Natural killer cell (primary cell): Measurements from ENCODE around the gene BICC1. TPM values are rescaled to one million over a fixed set of nuclear protein-coding genes. Genes with fewer than 3 reads are reported as not detected.

Experiments
- ATAC-seq, 3 donors: fragments of 150-1000 bp in 2 of 3; fragments of 200-7000 bp in 1 of 3; cut with Tn5 transposase; 1 replicate in 1 of 3; 2 replicates in 2 of 3; pipeline ENCODE4 v1.10.0; 2021; ENCODE audit warnings: mild to moderate bottlenecking in 2 of 3, moderate library complexity in 2 of 3
- DNase-seq, 2 donors: peaks; one replicate each; pipeline versions ENCODE4 v3.0.0 to v3.0.0-alpha.2; 2013 to 2021; ENCODE audit warnings: mixed read lengths in 1 of 2
- H3K27ac ChIP-seq: one replicate; pipeline ENCODE4 v1.5.1; 2013; ENCODE audit warnings: mild to moderate bottlenecking, low read length
- H3K27me3 ChIP-seq: one replicate; pipeline ENCODE4 v1.6.1; 2013; ENCODE audit warnings: low read length; ENCODE audit not compliant: control insufficient read depth, insufficient read depth
- H3K36me3 ChIP-seq: one replicate; pipeline ENCODE4 v1.6.1; 2013; ENCODE audit warnings: low read length; ENCODE audit not compliant: control insufficient read depth, insufficient read depth
- H3K4me1 ChIP-seq: one replicate; pipeline ENCODE4 v1.6.1; 2013; ENCODE audit warnings: low read length; ENCODE audit not compliant: control insufficient read depth, insufficient read depth
- H3K4me3 ChIP-seq: one replicate; pipeline ENCODE4 v1.5.1; 2013; ENCODE audit warnings: low read length
- H3K9me3 ChIP-seq: one replicate; pipeline ENCODE4 v1.6.1; 2013; ENCODE audit warnings: low read length; ENCODE audit not compliant: control insufficient read depth, insufficient read depth
- H3K27ac Mint-ChIP-seq, 2 donors: one replicate each; pipeline ENCODE4 v1.8.0; 2022; ENCODE audit warnings: mild to moderate bottlenecking in 2 of 2, mixed read lengths in 2 of 2, moderate library complexity in 1 of 2
- H3K27me3 Mint-ChIP-seq, 2 donors: one replicate each; pipeline ENCODE4 v1.8.0; 2022; ENCODE audit warnings: low read depth in 2 of 2, mixed read lengths in 2 of 2
- H3K36me3 Mint-ChIP-seq: one replicate; pipeline ENCODE4 v1.8.0; 2022; ENCODE audit warnings: mixed read lengths
- H3K4me1 Mint-ChIP-seq, 2 donors: one replicate each; pipeline ENCODE4 v1.8.0; 2022; ENCODE audit warnings: mixed read lengths in 2 of 2
- H3K4me3 Mint-ChIP-seq: one replicate; pipeline ENCODE4 v1.8.0; 2022; ENCODE audit warnings: mild to moderate bottlenecking, moderate library complexity, mixed read lengths
- H3K9me3 Mint-ChIP-seq, 2 donors: one replicate each; pipeline ENCODE4 v1.8.0; 2022; ENCODE audit warnings: mixed read lengths in 2 of 2
- CTCF ChIP-seq: fragments of 200-600 bp; IDR thresholded peaks from one replicate; pipeline ENCODE4 v1.8.0; 2022; ENCODE audit warnings: antibody characterized with exemption
- WGBS: methylation state at CpG from one replicate; pipeline ENCODE4 v1.1.7; 2013; ENCODE audit warnings: missing lambda C conversion rate; ENCODE audit not compliant: insufficient coverage; 5-methylcytosine and 5-hydroxymethylcytosine counted together
- intact Hi-C: fragments of 100-400 bp; cut with micrococcal nuclease; formaldehyde crosslinking; loops from one replicate; pipeline ENCODE4 v1.14.2; 2022
- total RNA-seq, 4 donors: library from RNA; stranded (reverse); fragments of 120-200 nt in 1 of 4; gene quantifications; one replicate each; pipeline versions ENCODE4 v1.2.3 to v1.2.4, GENCODE V29; 2013 to 2022

BICC1 gene
- total RNA-seq, 3 donors from 2014 or later (not counting 1 experiment from before 2014, with no cell fraction given) = 0.14 TPM; not detected in 2

- H3K27me3 ChIP-seq = no peaks in the 10 kb centered on the region
- TF ChIP-seq CTCF = no peak
- no peak for DNase-seq
- H3K4me1 Mint-ChIP-seq = no peaks in the 10 kb centered on the region
- no peak overlapping the region for H3K4me3 Mint-ChIP-seq
- H3K27ac Mint-ChIP-seq = no peak overlapping the region
- H3K9me3 Mint-ChIP-seq = peaks cover 2 to 11% of the 10 kb centered on the region in 2 donors
- H3K27ac ChIP-seq = no peak overlapping the region
- H3K36me3 ChIP-seq = no peaks in the 10 kb centered on the region
- no peaks in the 10 kb centered on the region for H3K27me3 Mint-ChIP-seq
- intact Hi-C loops = no loop called here
- no peaks in the 10 kb centered on the region for H3K36me3 Mint-ChIP-seq
- H3K4me3 ChIP-seq = no peak overlapping the region
- ATAC-seq = no peak
- no peaks in the 10 kb centered on the region for H3K9me3 ChIP-seq
- 67% methylated on average over 1 of the region's 1 CpG for WGBS
- H3K4me1 ChIP-seq = no peaks in the 10 kb centered on the region
Observed at GRCh38 chr10:58706836-58707235, 194.2 kb downstream of the BICC1 start.

GRCh38 chr10:58712141-58712540 lies 199.5 kb downstream of the BICC1 start:
- ATAC-seq (no peak), DNase-seq (no peak)
- no peak overlapping the region for H3K27ac ChIP-seq
- no peaks in the 10 kb centered on the region for H3K9me3 ChIP-seq
- H3K27me3 Mint-ChIP-seq = no peaks in the 10 kb centered on the region
- H3K27me3 ChIP-seq = no peaks in the 10 kb centered on the region
- no peaks in the 10 kb centered on the region for H3K4me1 Mint-ChIP-seq
- H3K9me3 Mint-ChIP-seq = peaks cover 1 to 12% of the 10 kb centered on the region in 2 donors
- no peaks in the 10 kb centered on the region for H3K36me3 Mint-ChIP-seq
- WGBS = 90% methylated on average over 2 of the region's 3 CpGs
- H3K27ac Mint-ChIP-seq = no peak overlapping the region
- H3K4me3 Mint-ChIP-seq = no peak overlapping the region
- H3K36me3 ChIP-seq = no peaks in the 10 kb centered on the region
- intact Hi-C loops = no loop called here
- H3K4me1 ChIP-seq = no peaks in the 10 kb centered on the region
- no peak for TF ChIP-seq CTCF
- H3K4me3 ChIP-seq = no peak overlapping the region

GRCh38 chr10:58712982-58713381 lies 200.3 kb downstream of the BICC1 start:
- no peaks in the 10 kb centered on the region for H3K4me1 Mint-ChIP-seq
- Histone ChIP-seq H3K27me3 (no peaks in the 10 kb centered on the region), H3K36me3 (no peaks in the 10 kb centered on the region), H3K9me3 (no peaks in the 10 kb centered on the region), H3K4me1 (no peaks in the 10 kb centered on the region), H3K27ac (no peak overlapping the region), H3K4me3 (no peak overlapping the region)
- 67% methylated on average over 1 of the region's 1 CpG for WGBS
- H3K27ac Mint-ChIP-seq = no peak overlapping the region
- no peaks in the 10 kb centered on the region for H3K27me3 Mint-ChIP-seq
- DNase-seq (no peak), ATAC-seq (no peak)
- peaks cover 0 to 11% of the 10 kb centered on the region in 2 donors for H3K9me3 Mint-ChIP-seq
- TF ChIP-seq CTCF = no peak
- no peak overlapping the region for H3K4me3 Mint-ChIP-seq
- H3K36me3 Mint-ChIP-seq = no peaks in the 10 kb centered on the region
- intact Hi-C loops = no loop called here

- Mint-ChIP-seq H3K36me3 (no peaks in the 10 kb centered on the region), H3K9me3 (peaks cover 0 to 6% of the 10 kb centered on the region in 2 donors), H3K27ac (no peak overlapping the region), H3K4me1 (no peaks in the 10 kb centered on the region), H3K27me3 (no peaks in the 10 kb centered on the region), H3K4me3 (no peak overlapping the region)
- Histone ChIP-seq H3K4me3 (no peak overlapping the region), H3K4me1 (no peaks in the 10 kb centered on the region), H3K27ac (no peak overlapping the region), H3K9me3 (no peaks in the 10 kb centered on the region), H3K27me3 (no peaks in the 10 kb centered on the region), H3K36me3 (no peaks in the 10 kb centered on the region)
- no peak for DNase-seq
- no peak for TF ChIP-seq CTCF
- no peak for ATAC-seq
- intact Hi-C loops = no loop called here
- WGBS = 69% methylated on average over 1 of the region's 2 CpGs
Observed at GRCh38 chr10:58714409-58714808, 201.7 kb downstream of the BICC1 start.
